GM21825 (cell line): Measurements from ENCODE around the gene KCNQ5.
"Not testable (repeated sequence)": the region's sequence is repeated elsewhere in the genome, so short reads cannot be mapped to it uniquely, and the experiment has no call there.

Experiments used
- ATAC-seq: cut with Tn5 transposase; IDR thresholded peaks from one replicate; pipeline ENCODE4 v1.9.1; 2021; ENCODE audit warnings: mild to moderate bottlenecking, moderate library complexity; ENCODE audit not compliant: unreplicated experiment

The KCNQ5 gene

GRCh38 chr6:72890671-72891070 is 268.8 kb downstream of the KCNQ5 start:
- ATAC-seq = no peak

GRCh38 chr6:72892901-72893300 is 271.0 kb downstream of the KCNQ5 start:
- ATAC-seq = no peak

- no peak for ATAC-seq
These were observed 272.2 kb downstream of the KCNQ5 start for GRCh38 chr6:72894091-72894490.

- not testable (repeated sequence) for ATAC-seq
These were observed 276.4 kb downstream of the KCNQ5 start for GRCh38 chr6:72898313-72898712.

- ATAC-seq = no peak
These were observed 284.0 kb downstream of the KCNQ5 start for GRCh38 chr6:72905705-72906478.

- no peak for ATAC-seq
These were observed 289.7 kb downstream of the KCNQ5 start for GRCh38 chr6:72911463-72912155.

- no peak for ATAC-seq
These were observed 291.9 kb downstream of the KCNQ5 start for GRCh38 chr6:72913797-72914196.

GRCh38 chr6:72916298-72916697 is 294.4 kb downstream of the KCNQ5 start:
- no peak for ATAC-seq

GRCh38 chr6:72916906-72917305 is 295.0 kb downstream of the KCNQ5 start:
- ATAC-seq = no peak

GRCh38 chr6:72922401-72922800 is 300.5 kb downstream of the KCNQ5 start:
- no peak for ATAC-seq

- no peak for ATAC-seq
These were observed 303.3 kb downstream of the KCNQ5 start for GRCh38 chr6:72925136-72925535.

- no peak for ATAC-seq
These were observed 308.8 kb downstream of the KCNQ5 start for GRCh38 chr6:72930556-72931132.

GRCh38 chr6:72931325-72931887 is 309.5 kb downstream of the KCNQ5 start:
- no peak for ATAC-seq

GRCh38 chr6:72933233-72933632 is 311.4 kb downstream of the KCNQ5 start:
- no peak for ATAC-seq

- no peak for ATAC-seq
These were observed 315.1 kb downstream of the KCNQ5 start for GRCh38 chr6:72936766-72937559.

- ATAC-seq = no peak
These were observed 316.2 kb downstream of the KCNQ5 start for GRCh38 chr6:72938104-72938503.

- no peak for ATAC-seq
These were observed 317.1 kb downstream of the KCNQ5 start for GRCh38 chr6:72939004-72939403.

GRCh38 chr6:72940265-72940664 is 318.4 kb downstream of the KCNQ5 start:
- ATAC-seq = no peak

GRCh38 chr6:72941263-72941662 is 319.4 kb downstream of the KCNQ5 start:
- ATAC-seq = no peak

- no peak for ATAC-seq
These were observed 319.9 kb downstream of the KCNQ5 start for GRCh38 chr6:72941751-72942150.

- no peak for ATAC-seq
These were observed 321.8 kb downstream of the KCNQ5 start for GRCh38 chr6:72943699-72944098.
